LNCAP (cell line): ENCODE measurements around the gene DCP1A.
A peak's percentile ranks its signal among the peaks of the same experiment; 100 is the strongest.

Source experiments
- CTCF ChIP-seq: fragments of 450-650 bp; IDR thresholded peaks from 2 replicates; pipeline ENCODE4 v1.5.1; 2017; ENCODE audit warnings: mild to moderate bottlenecking

Gene DCP1A

GRCh38 chr3:53318522-53318921 is 28.8 kb downstream of the DCP1A start:
- TF ChIP-seq CTCF = no peak

GRCh38 chr3:53312832-53313231 is 34.5 kb downstream of the DCP1A start:
- no peak for TF ChIP-seq CTCF

GRCh38 chr3:53311882-53312281 is 35.5 kb downstream of the DCP1A start:
- no peak for TF ChIP-seq CTCF

DNA sequence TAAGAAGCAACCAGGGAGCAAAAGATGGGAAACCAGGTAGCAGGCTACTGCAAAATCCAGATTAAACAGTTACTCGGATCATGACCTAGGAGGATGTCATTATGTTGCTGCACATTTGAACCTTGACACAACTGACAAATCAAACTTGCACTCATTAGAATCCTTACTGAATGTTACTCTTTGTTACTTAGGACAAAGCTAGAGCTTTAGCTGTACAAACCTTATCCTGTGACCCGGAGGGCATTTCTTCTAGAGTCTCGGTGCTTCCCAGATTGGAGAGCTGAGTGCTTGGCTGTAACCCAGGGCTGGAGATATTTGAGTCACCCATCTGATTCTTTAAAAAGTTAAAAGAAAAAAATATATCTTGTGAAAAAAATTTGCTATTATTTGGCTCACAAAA is 43.4 kb downstream of the DCP1A start:
- no peak for TF ChIP-seq CTCF

- no peak for TF ChIP-seq CTCF
Observed at GRCh38 chr3:53303549-53303948, 43.8 kb downstream of the DCP1A start.

- TF ChIP-seq CTCF = no peak
Observed at GRCh38 chr3:53300826-53301225, 46.5 kb downstream of the DCP1A start.

- peak; percentile 93 for TF ChIP-seq CTCF
Observed at GRCh38 chr3:53299611-53300023, 47.7 kb downstream of the DCP1A start.

GRCh38 chr3:53295410-53295809 is 51.9 kb downstream of the DCP1A start:
- no peak for TF ChIP-seq CTCF
